ENCODE measurements around the gene HMMR.

DNA sequence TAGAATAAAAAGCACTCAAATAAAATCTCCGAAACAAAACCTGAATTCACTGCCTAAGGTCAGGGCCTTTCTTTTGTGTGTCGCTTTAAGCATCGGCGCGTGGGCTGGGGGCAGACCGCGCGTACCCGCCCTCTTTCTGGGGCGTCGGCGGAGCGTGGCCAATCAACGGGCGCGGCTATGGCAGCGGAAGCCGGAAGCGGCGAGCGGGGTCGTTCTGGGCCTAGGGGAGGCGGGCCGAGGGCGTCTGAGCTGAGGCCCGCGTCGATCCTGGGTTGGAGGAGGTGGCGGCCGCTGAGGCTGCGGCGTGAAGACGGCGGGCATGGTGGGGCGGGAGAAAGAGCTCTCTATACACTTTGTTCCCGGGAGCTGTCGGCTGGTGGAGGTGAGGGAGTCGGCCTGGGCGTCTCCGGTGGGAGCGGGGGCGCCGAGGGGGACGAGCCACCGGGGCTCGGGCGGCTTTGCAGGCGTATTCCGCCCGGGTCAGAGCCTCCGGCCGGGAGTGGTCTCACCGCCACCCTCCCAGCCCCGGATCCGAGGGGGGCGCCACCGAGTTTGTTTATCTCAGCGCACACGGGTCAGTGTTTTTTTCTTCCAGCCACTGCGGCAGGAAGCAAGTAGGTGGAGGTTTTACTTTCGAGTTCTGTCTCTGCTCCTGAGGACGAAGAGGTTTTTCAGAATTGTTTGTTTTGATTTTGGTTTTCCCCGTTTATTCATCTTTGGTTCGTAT lies 45.1 kb downstream of the HMMR start, which contains the start of gene MAT2B:
- TF ChIP-seq, protein P1, sequence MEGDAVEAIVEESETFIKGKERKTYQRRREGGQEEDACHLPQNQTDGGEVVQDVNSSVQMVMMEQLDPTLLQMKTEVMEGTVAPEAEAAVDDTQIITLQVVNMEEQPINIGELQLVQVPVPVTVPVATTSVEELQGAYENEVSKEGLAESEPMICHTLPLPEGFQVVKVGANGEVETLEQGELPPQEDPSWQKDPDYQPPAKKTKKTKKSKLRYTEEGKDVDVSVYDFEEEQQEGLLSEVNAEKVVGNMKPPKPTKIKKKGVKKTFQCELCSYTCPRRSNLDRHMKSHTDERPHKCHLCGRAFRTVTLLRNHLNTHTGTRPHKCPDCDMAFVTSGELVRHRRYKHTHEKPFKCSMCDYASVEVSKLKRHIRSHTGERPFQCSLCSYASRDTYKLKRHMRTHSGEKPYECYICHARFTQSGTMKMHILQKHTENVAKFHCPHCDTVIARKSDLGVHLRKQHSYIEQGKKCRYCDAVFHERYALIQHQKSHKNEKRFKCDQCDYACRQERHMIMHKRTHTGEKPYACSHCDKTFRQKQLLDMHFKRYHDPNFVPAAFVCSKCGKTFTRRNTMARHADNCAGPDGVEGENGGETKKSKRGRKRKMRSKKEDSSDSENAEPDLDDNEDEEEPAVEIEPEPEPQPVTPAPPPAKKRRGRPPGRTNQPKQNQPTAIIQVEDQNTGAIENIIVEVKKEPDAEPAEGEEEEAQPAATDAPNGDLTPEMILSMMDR (IDR thresholded peaks at IDR 0.05; ENCODE audit: poor library complexity, severe bottlenecking) = peak; percentile 77
- TF ChIP-seq EZH2 (IDR thresholded peaks at IDR 0.05; ENCODE audit: borderline replicate concordance, insufficient read depth, low read length, poor library complexity, severe bottlenecking) (no peak), EP300 (conservative IDR thresholded peaks at IDR 0.05; ENCODE audit: poor library complexity, severe bottlenecking) (no peak), SMC3 (conservative IDR thresholded peaks at IDR 0.05; ENCODE audit: poor library complexity) (peak; percentile 50), POLR2AphosphoS5 (IDR thresholded peaks at IDR 0.05) (peak; percentile 90), TAF1 (IDR thresholded peaks at IDR 0.05; ENCODE audit: low read depth) (peak; percentile 44)
